ENCODE measurements around the gene ST3GAL3.
"Not testable (repeated sequence)": the region's sequence is repeated elsewhere in the genome, so short reads cannot be mapped to it uniquely, and the experiment has no call there.

The ST3GAL3 gene

DNA sequence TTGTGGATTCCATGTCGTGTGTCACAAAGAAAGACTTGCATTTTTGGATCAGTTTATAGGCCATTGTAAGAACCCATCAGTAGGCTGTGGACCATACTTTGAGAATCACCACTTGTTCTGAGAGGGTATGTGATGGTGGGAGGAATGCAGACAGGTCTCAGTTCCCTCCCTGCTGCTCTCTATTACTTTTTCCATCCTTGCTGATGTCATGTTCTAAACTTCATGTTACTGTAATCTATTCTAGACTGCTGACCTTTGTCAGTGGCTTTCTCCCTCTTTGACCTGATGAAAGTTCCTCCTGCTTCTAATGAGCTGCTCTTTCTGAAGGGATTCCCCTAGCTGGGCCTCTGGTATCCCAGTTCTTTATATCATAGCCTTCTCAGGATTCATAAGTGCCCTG, 46.1 kb downstream of the ST3GAL3 start:
- no peak for DNase-seq

DNA sequence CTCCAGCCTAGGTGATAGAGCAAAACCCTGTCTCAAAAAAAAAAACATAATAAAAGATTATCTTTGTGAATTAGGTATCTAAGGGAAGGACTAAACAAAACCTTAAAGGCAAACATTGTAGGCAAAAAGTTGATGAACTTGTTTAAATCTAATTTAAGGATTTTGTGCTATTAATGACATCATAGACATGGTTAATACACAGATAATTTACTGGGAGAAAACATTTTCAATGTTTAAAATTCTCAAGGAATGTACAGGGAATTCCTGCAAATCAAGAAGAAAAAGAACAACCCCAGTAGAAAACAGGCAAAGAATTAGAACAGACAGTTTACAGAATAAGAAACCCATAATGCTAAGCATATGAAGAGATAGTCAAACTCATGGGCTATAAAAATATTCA, 47.6 kb downstream of the ST3GAL3 start:
- no peak for DNase-seq

DNA sequence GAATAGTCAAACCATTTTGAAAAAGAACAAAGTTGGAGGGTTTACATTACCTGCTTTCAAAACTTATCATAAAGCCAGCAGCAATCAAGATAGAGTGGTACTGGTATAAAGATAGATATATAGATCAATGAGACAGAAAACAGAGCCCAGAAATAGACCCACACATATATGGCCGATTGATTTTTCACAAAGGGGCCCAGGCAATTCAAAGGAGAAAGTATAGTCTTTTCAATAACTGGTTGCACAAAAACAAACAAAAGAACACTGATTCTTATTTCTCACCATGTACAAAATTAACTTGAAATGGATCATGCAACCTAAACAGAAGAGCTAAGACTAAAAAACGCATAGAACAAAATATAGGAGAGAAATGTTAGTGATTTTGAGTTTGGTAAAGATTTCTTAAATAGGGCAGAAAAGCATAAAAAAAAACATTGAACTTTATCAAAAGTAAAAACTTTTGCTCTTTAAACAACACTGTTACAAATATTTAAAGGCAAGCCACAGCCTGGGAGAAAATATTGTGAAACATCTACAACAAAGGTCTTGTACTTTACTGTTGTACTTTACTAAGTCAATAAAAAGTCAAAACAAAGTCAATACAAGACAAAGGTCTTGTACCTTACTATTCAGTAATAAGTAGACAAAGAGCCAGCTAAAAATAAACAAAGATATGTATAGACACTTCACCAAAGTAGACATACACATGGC, 50.2 kb downstream of the ST3GAL3 start:
- DNase-seq, result no peak

DNA sequence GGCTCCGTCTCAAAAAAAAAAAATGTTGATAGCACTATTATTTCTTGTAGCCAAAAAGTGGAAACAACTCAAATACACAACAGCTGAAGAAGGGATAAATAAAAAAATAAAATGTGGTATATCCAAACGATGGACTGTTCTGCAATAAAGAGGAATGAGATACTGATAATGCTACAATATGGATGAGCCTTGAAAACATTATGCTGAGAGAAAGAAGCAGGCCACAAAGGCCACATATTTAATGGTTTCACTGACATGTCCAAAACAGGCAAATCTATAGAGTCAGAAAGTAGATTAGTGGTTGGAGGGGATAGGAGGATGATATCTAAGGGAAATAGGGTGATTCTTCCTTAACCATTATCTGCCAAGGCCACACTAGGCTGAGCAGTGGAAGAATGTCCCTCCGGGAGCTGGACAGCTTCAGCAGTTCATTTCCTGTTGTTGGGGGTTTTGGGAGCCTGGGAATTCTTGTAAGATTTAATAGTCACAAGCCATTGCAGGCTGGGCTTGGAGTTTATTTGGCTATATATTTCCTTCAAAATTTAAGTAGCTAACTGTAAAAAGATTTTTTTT, 53.5 kb downstream of the ST3GAL3 start:
- DNase-seq, result no peak

DNA sequence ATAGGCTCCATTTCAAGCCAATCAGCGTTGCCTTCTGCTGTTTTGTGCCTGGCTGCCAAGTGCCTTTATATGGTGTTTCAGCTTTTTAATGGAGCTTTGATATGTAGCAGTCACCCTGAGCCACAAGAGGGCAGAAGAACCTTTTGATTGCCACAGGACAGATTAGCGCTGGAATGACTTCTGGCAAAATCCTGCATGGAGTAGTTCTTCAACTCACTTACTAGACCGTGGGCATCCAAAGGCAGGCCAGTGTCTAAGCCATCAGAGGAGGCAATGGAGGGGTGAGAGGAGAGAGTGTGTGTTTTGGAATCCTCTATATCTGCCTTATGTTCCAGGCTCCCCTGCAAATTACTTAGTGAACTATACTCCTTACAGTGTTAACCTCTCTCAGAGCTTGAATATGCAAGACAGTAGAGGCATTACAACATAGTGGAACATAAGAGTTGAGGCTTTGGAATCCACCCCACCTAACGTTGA, 56.2 kb downstream of the ST3GAL3 start:
- DNase-seq, result peak in 53 of 56 donors; percentile 4 to 94 (median 54)

DNA sequence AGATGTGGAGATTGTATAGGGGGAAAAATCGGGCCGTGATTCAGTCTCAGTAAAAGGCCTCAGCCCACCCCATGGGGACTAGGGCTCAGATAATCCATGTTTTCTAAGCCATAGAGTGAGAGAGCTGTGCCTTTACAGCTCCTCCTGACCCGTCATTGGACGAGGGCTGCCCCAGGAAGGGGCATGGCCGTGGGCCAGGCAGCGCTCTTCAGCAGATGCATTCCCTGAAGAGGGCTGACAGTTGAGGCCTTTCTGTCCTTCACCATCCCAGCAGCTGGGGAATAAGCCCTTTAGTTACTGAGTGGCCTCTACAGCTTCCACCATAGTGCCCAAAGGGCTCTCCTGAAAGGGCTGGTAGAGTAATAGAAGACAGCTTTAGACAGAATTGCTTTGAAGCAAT, 57.2 kb downstream of the ST3GAL3 start:
- DNase-seq, result peak in 7 of 56 donors; percentile 2 to 16 (median 5)

DNA sequence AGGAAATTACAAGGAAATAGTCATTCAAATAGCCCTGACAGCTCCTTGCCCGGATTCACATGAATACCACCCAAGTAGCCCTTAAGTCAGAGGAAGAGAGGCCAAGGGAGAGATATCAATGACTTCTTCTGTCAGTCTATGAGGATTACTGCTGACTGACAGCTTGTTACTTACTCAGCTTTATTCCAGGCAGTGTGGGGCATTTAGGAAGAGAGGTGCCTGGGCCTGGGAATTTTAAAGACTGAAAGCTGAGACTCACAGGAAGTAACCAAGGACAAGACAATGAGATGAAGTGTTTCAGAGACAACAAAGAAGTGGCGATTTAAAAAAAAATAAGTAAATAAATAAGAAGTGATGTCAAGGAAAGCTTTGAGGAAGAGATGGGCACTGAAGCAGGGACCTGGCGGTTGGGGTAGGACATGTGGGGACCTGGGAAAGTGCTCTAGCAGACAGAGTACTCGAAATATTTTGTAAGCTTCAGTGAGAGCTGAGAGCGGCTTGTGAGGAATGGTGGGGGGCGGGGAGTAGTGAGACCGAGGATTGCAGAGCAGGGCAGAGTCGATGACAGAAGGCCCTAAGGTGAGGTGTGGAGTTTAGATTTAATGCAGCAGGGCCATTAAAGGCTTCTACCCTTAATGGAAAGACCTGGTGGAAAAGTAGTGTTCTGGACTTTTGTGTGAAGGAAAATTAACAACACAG, 58.9 kb downstream of the ST3GAL3 start:
- no peak for DNase-seq

DNA sequence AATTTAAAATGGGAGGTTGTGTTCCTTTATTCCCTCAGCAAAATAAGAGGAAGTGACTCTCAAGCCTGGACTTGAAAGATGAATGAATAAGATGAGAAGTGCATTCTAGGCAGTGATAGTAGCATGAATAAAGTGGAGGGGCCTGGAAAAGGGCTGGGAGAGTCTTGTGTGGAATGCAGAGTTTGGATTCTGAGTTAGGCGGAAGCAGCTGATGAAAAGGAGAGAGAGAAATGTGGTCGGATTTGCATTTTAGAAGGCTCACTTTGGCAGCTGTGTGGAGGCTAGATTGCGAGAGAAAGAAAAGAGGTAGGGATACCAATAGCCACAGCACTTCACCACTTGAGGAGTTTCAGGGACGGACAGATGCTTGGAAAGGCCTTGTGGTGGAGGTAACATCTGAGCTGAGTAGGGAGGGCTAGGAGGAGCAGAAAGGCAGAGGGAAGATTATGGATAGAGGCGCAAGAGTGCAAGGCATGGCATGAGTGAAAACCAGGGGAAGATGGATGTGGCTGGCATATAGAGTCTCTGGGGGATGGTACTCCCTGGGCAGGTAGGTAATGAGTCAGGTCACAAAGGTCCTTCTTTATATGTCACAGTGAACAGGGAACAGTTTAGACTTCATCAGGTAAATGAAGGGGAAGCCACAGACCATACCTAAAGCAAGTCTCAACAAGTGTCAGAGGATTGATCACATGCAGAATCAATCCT, 59.6 kb downstream of the ST3GAL3 start:
- DNase-seq, result no peak

DNA sequence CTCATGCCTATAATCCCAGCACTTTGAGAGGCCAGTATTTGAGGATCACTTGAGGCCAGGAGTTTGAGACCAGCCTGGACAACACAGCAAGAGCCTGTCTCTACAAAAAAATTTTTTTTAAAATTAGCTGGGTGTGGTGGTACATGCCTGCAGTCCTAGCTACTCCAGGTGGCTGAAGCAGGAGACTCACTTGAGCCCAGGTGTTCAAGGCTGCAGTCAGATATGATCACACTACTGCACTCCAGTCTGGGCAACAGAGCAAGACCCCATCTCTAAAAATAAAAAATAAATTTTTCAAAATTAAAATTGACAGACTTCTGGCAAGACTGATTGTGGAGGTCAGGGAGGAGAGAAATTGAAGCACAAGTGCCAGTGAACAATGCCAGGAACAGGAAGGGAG, 60.8 kb downstream of the ST3GAL3 start:
- no peak for DNase-seq

DNA sequence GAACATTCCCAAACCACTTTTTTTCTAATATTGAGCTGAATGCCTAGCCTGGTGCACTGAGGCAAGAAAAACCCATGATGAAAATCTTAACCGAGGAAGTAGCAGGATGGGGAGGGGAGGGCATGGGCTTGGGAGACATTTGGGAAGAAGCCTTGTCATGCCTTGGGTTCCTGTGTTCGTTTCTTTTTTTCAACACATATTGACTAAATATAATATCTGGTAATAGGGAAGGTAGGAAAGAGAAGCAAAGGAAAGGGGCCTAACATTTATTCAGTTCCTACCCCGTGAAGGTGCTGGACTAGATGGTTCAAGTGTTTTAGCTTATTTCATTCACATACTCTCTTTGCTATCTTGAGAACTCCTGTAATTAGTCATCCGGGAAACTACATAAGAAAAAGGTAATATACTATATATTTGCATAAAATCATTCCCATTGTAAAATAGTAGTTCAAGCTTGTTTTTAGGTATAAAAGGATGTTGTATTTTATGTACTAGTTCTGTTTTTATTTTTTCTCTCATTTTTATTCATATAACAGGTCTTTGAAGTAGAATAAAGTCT, 62.1 kb downstream of the ST3GAL3 start:
- DNase-seq, result no peak

DNA sequence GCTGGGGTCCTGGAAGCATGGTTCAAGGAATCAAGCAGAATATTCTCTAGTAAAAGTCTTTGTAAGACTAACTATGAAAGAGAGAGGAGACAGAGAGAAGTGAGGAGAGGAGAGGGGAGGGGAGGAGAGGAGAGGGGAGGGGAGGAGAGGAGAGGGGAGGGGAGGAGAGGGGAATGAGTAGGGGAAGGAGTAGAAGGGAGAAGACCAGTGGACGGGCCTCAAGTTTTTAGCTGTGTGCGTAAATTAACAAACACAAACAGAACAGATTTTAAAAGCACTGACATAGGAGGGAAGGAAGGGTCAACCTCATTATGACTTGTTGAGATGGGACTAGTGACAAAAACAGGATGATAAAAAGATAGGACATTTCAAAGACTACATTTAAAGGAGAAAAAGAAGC, 62.8 kb downstream of the ST3GAL3 start:
- no peak for DNase-seq

DNA sequence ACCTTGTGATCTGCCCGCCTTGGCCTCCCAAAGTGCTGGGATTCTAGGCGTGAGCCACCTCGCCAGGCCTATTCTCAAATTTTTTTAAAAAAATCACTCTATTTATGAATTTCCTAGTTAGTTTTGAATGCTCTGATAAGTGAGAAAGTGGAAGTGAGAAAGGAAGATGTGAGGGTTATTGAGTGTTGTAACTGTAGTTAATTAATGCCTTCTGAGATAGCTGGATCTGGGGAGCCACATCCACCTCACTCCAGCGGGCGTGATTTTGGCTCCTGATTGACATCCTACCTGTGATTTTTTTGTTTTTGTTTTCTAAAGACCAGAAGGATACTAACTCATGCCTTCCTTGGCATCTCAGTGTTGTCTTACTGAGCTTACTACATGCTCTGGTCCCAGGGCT, 65.6 kb downstream of the ST3GAL3 start:
- DNase-seq, result no peak

DNA sequence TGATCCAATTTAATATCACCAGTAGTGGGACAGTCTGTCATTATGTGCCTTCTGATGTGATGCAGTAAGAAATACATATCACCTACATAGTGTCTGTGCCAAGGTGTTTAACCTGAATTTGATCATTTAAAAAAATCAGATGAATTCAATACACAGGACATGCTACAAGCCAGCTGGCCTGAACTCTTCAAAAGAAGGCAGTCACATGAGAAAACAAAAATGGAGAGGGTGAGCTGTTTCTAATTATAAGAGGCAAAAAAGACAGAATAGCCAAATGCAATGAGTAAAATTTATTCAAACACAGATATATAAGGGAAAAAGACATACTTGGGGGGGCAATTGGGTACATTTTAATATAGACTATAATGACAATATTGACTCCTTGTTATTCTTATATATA, 66.5 kb downstream of the ST3GAL3 start:
- no peak for DNase-seq

DNA sequence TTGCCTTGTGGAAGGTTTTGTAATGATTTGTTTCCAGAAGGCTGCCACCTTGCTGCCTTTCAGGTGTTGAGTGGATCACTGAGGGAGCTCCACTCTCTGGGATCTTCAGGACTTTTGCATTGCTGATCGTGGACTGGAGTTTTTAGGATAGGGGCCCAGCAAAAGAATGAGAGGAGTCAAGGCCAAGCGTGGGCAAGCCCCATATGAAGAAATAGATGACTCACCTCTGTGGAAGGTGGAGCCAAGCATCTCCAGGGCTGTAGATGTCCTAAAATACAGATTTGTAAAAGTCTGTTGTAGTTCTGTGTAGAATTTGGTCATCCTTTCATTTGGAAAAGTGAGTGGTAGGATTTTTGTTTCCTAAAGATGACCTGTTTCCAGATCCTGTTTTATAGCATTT, 67.0 kb downstream of the ST3GAL3 start:
- no peak for DNase-seq

DNA sequence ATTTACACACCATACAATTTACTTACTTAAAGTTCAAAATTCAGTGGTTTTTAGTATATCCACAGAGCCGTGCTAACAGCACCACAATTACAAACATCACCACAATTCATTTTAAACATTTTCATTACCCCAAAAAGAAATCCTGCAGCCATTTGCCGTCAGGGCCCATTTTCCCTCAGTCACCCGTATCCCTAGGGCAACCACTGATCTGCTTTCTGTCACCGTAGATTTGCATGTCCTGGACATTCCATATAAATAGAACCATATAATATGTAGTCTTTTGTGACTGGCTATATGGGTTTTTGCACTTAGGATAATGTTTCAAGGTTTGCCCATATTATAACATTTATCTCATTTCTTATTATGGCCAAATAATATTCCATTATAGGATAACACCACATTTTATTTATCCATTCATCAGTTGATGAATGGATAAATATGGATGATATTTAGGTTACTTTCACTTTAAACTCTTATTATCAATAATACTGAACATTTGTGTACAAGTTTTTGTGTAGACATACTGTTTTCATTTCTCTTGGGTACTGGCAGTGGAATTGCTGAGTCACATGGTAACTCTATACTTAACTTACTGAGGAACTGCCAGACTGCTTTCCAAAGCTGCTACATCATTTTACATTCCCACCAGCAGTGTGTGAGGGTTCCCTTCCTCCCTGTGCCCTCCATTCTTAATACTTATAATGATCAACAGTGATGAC, 68.9 kb downstream of the ST3GAL3 start:
- DNase-seq, result no peak

DNA sequence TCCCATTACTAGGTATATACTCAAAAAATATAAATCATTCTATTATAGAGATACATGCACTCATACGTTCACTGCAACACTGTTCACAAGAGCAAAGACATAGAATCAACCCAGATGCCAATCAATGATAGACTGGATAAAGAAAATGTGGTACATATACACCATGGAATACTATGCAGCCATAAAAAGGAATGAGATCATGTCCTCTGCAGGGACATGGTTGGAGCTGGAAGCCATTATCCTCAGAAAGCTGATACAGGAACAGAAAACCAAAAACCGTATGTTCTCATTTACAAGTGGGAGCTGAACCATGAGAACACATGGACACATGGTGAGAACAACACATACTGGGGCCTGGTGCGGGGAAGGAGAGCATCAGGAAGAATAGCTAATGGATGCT, 70.6 kb downstream of the ST3GAL3 start:
- DNase-seq, result not testable (repeated sequence)

DNA sequence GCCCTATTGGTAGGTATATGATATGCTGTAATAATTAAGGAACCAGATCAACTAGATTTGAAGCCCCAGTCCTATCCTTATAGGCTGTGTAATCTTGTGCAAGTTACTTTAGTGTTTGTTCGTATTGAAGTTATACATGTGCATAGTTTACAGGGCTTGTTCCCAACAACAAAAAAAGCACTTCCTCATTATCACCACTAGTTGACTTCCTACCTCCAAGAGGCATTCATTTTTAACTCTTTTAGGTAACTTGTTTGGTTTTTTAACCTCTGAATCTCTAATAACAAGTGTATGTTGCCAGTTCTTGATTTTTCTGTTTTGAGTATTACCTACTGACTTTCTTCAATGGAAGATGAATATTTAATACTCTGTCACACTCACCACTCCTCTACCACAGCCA, 71.9 kb downstream of the ST3GAL3 start:
- DNase-seq, result no peak

DNA sequence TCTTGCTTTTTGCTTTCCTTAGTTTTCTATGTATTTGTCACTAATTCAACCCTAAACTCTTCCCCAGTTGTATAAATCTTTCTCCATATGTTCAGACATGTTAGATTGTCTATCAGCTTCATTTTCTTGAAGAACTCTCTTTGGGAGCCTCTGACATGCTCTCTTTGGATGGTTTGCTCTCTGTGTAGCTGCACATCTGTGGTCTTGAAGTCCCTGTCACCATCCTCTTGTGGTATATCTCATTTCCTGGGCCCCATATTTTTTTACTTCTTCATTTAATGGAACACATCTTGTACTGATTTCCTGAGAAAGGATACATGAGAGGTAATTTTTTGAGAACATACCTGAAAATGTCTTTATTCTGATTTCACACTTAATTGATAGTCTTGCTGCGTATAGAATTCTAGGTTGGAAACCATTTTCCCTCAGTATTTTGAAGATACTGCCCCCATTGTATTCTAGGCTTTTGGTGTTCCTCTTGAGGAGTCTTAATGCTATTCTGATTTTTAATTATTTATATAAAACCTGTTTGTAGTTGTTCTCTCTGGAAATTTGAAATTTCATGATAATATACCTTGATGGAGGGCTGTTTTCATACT, 72.6 kb downstream of the ST3GAL3 start:
- DNase-seq, result no peak

DNA sequence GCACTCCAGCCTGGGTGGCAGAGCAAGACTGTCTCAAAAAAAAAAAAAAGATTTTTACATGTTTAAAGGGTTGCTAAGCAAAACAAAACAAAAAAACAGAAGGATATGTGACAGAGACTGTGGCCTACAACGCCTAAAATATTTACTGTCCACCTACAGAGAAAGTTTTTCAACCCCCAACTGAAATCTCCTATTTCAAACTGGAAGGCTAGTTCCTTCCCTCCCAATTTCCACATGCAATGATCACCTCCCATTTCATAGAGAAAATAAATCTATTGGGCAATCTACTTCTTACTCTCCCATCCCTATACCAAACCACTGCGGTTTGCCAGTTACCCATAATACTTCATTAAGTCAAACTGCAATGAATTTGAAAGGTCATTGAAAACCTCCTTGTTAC, 74.2 kb downstream of the ST3GAL3 start:
- no peak for DNase-seq

DNA sequence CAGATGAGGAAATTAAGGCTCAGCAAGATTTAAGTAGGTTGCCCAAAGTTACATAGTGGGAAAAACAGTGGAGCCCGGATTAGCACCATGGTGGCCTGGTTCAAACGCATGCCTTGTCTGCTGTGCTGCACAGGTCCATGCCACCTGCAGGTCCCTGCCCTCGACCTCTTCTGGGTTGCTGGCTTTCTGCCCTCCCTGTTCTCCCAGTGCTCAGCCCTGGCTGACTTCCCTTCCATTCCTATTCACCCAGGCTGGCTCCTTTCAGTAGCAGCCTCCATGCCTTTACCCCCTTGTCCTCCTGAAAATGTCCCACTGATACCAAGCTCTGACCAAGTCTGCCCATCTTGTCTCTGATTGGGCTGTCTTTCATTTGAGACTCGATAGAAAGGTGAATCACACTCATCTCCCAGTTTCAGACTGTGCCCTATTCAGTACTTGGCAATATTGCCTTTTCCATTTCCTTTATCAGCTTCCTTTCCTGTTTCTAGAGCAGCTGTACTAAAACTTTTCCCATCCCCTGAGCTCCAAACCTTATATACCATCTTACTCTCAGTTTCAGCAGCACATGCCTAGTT, 75.8 kb downstream of the ST3GAL3 start:
- DNase-seq, result no peak

Data from amygdala (tissue), 56 donors.